NK-92 treated with Interleukin-12 subunit alpha and Interleukin-12 subunit beta, amount 100 ng/mL, for 24 hours (cell line): ENCODE measurements around the gene CELA3A.
"Not testable (repeated sequence)": the region's sequence is repeated elsewhere in the genome, so short reads cannot be mapped to it uniquely, and the experiment has no call there.

ENCODE experiments used
- DNase-seq: peaks from one replicate; lab custom pipeline; 2025; lab: John Stamatoyannopoulos, UW

The CELA3A gene

GRCh38 chr1:22018583-22019559, 17.4 kb downstream of the CELA3A start:
- DNase-seq = peak; percentile 58

GRCh38 chr1:22021061-22021460, 19.6 kb downstream of the CELA3A start:
- DNase-seq = no peak

- no peak for DNase-seq
These were observed 23.3 kb downstream of the CELA3A start for GRCh38 chr1:22024485-22025367.

- DNase-seq = peak; percentile 76
These were observed 24.1 kb downstream of the CELA3A start for GRCh38 chr1:22025368-22026155.

GRCh38 chr1:22026924-22027289, 25.4 kb downstream of the CELA3A start:
- no peak for DNase-seq

GRCh38 chr1:22030057-22030456, 28.6 kb downstream of the CELA3A start:
- no peak for DNase-seq

- DNase-seq = no peak
These were observed 29.0 kb downstream of the CELA3A start for GRCh38 chr1:22030473-22030872.

GRCh38 chr1:22031214-22031962, 29.9 kb downstream of the CELA3A start:
- DNase-seq = no peak

GRCh38 chr1:22034834-22035233, 33.4 kb downstream of the CELA3A start:
- not testable (repeated sequence) for DNase-seq

GRCh38 chr1:22037520-22037919, 36.1 kb downstream of the CELA3A start:
- DNase-seq = no peak

- DNase-seq = no peak
These were observed 36.6 kb downstream of the CELA3A start for GRCh38 chr1:22038036-22038435.

- peak; percentile 81 for DNase-seq
These were observed 38.3 kb downstream of the CELA3A start for GRCh38 chr1:22039594-22040285.

GRCh38 chr1:22040286-22040623, 38.8 kb downstream of the CELA3A start:
- no peak for DNase-seq

GRCh38 chr1:22041505-22041904, 40.0 kb downstream of the CELA3A start:
- no peak for DNase-seq

- DNase-seq = no peak
These were observed 41.8 kb downstream of the CELA3A start for GRCh38 chr1:22043198-22043769.

- no peak for DNase-seq
These were observed 43.4 kb downstream of the CELA3A start for GRCh38 chr1:22044690-22045420.

- no peak for DNase-seq
These were observed 44.3 kb downstream of the CELA3A start for GRCh38 chr1:22045604-22046228.

- DNase-seq = no peak
These were observed 47.1 kb downstream of the CELA3A start for GRCh38 chr1:22048351-22049192.
